Thyroid gland (tissue), 4 donors: ENCODE data around the gene BARX2.

Source experiments
- CTCF ChIP-seq, 6 experiments: fragments of 200-600 bp in 3 of 6; fragments of 450-650 bp in 3 of 6; sonication (generic) in 3 of 6; IDR thresholded peaks; one replicate each; pipeline ENCODE4 v1.5.1; 2016 to 2019; ENCODE audit warnings: antibody characterized with exemption in 6 of 6, mild to moderate bottlenecking in 2 of 6, inconsistent platforms in 1 of 6, moderate library complexity in 1 of 6
- POLR2A ChIP-seq, 2 donors: fragments of 450-650 bp; IDR thresholded peaks; one replicate each; pipeline ENCODE4 v1.6.1; 2017; ENCODE audit warnings: antibody characterized with exemption in 2 of 2, mild to moderate bottlenecking in 2 of 2, moderate library complexity in 1 of 2

- TF ChIP-seq CTCF (IDR thresholded peaks at IDR 0.05) (no peak), POLR2A (IDR thresholded peaks at IDR 0.05) (no peak)
Observed at GRCh38 chr11:129391360-129391759, 15.7 kb downstream of the BARX2 start.
